Muscle layer of colon (tissue), 2 donors: ENCODE measurements around the gene FILIP1L.

Experiments used
- H3K27ac ChIP-seq: one replicate; pipeline ENCODE4 v1.7.0; 2013; ENCODE audit warnings: low read depth, mild to moderate bottlenecking, low read length, moderate library complexity
- H3K27me3 ChIP-seq, 2 donors: one replicate each; pipeline ENCODE4 v1.7.0; 2013; ENCODE audit warnings: low read length in 2 of 2, mild to moderate bottlenecking in 2 of 2; ENCODE audit not compliant: insufficient read depth in 2 of 2, control insufficient read depth in 1 of 2
- H3K36me3 ChIP-seq: one replicate; pipeline ENCODE4 v1.7.0; 2013; ENCODE audit warnings: mild to moderate bottlenecking, low read length; ENCODE audit not compliant: insufficient read depth
- H3K4me1 ChIP-seq: one replicate; pipeline ENCODE4 v1.7.0; 2013; ENCODE audit warnings: mild to moderate bottlenecking, low read length; ENCODE audit not compliant: insufficient read depth
- H3K4me3 ChIP-seq, 2 donors: one replicate each; pipeline ENCODE4 v1.7.0; 2013; ENCODE audit warnings: low read length in 2 of 2, low read depth in 1 of 2, mild to moderate bottlenecking in 1 of 2, moderate library complexity in 1 of 2
- H3K9ac ChIP-seq: one replicate; pipeline ENCODE4 v1.7.0; 2013; ENCODE audit warnings: low read length
- H3K9me3 ChIP-seq: one replicate; pipeline ENCODE4 v1.7.0; 2013; ENCODE audit warnings: mild to moderate bottlenecking, low read length
- donor health status: abdominal sarcoma.
- donor health status: Adenocarcinoma of cecum.

The FILIP1L gene

DNA sequence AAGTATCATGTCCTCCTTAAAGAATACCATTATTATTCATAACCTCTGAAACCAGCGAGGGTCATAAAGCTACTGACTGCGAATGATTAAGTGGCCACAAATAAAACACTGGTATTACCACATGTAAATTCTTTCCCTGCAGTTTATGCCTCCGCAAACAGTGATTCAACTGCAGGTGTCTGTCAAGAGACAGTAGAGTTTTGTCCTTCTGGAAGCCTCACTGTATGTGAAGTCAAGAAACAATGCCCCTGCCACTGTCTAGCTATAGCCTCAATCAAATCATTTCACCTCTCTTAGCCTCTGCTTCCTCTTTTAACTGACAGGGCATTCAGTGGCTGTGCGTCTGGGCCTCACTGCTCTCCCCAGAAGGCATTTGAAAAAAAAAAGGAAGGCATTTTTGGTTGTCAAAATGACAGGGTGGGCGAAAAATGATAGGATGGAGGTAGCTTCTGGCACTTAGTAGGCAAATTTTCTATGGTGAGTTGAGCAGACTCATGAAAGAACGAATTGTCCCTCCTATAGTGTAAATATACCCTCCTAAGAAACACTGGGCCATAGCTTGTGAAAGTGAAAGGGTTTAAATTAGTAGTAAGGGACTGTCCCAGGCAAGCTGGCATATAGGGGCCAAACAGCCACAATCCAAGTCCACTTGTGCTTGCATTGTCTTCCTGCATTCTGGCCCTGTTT, 66.7 kb downstream of the FILIP1L start:
- Histone ChIP-seq H3K27me3 (no peaks in the 10 kb centered on the region), H3K36me3 (no peaks in the 10 kb centered on the region), H3K9me3 (no peaks in the 10 kb centered on the region), H3K4me1 (peaks cover 34% of the 10 kb centered on the region), H3K4me3 (peak overlapping the region in 1 of 2 donors; percentile 25), H3K9ac (no peak overlapping the region), H3K27ac (peak overlapping the region; percentile 75)

GRCh38 chr3:100046986-100047385, 67.3 kb downstream of the FILIP1L start:
- no peaks in the 10 kb centered on the region for H3K9me3 ChIP-seq
- H3K36me3 ChIP-seq: no peaks in the 10 kb centered on the region
- peaks cover 41% of the 10 kb centered on the region for H3K4me1 ChIP-seq
- H3K27ac ChIP-seq: peak overlapping the region; percentile 75
- H3K4me3 ChIP-seq: no peak overlapping the region
- H3K27me3 ChIP-seq: no peaks in the 10 kb centered on the region
- no peak overlapping the region for H3K9ac ChIP-seq

GRCh38 chr3:100045696-100046095, 68.6 kb downstream of the FILIP1L start:
- Histone ChIP-seq H3K36me3 (no peaks in the 10 kb centered on the region), H3K27me3 (no peaks in the 10 kb centered on the region), H3K9me3 (no peaks in the 10 kb centered on the region), H3K4me3 (no peak overlapping the region), H3K4me1 (peaks cover 53% of the 10 kb centered on the region), H3K27ac (peak overlapping the region; percentile 10), H3K9ac (no peak overlapping the region)

GRCh38 chr3:100044369-100044768, 69.9 kb downstream of the FILIP1L start:
- Histone ChIP-seq H3K27me3 (no peaks in the 10 kb centered on the region), H3K4me3 (no peak overlapping the region), H3K36me3 (no peaks in the 10 kb centered on the region), H3K4me1 (peaks cover 62% of the 10 kb centered on the region), H3K9me3 (no peaks in the 10 kb centered on the region), H3K27ac (no peak overlapping the region), H3K9ac (no peak overlapping the region)

GRCh38 chr3:100043271-100043670, 71.0 kb downstream of the FILIP1L start:
- no peaks in the 10 kb centered on the region for H3K9me3 ChIP-seq
- no peak overlapping the region for H3K9ac ChIP-seq
- H3K27ac ChIP-seq: peak overlapping the region; percentile 77
- H3K4me1 ChIP-seq: peaks cover 58% of the 10 kb centered on the region
- H3K27me3 ChIP-seq: no peaks in the 10 kb centered on the region
- no peaks in the 10 kb centered on the region for H3K36me3 ChIP-seq
- H3K4me3 ChIP-seq: no peak overlapping the region

DNA sequence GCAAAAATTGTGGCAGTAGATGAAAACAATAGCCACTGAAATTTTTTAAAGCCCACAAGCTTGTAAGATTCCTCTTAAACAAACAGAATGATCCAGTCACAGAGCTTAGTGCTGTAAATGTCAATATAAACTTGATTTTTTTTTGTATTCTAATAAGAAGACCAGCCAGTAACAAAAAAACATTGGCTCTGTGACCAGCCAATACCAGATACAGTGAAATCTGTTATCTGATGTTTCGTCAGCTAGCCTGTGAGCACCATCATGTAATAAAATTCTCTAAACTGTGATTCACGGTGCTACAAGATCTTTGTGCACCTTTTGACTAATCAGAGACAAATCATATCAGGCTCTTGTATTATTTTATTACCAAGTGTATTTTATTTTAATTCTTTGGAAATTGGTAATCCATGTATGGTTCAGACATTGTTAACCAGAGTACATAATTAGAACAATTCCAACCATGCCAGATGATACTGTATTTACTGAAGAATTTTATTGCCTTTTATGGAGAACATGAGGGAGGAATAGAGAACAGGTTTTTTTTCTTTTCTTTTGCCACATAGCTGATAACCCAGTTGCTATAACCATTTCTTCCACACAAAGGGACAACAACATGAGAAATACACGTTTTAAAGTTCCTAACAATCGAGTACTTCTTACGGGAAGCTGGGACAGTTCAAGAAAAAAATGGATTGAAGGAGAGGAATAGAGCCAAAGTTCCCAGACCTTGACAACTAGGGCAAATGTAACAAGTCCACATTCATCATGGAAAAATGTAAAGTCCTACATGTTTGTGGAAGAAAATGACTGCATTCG, 71.9 kb downstream of the FILIP1L start:
- no peaks in the 10 kb centered on the region for H3K36me3 ChIP-seq
- no peak overlapping the region for H3K4me3 ChIP-seq
- H3K27me3 ChIP-seq: no peaks in the 10 kb centered on the region
- H3K27ac ChIP-seq: peak overlapping the region; percentile 77
- H3K4me1 ChIP-seq: peaks cover 49% of the 10 kb centered on the region
- no peaks in the 10 kb centered on the region for H3K9me3 ChIP-seq
- H3K9ac ChIP-seq: no peak overlapping the region

- Histone ChIP-seq H3K9ac (peak overlapping the region; percentile 12), H3K9me3 (no peaks in the 10 kb centered on the region), H3K36me3 (no peaks in the 10 kb centered on the region), H3K27ac (peak overlapping the region; percentile 77), H3K4me3 (peak overlapping the region in 1 of 2 donors; percentile 19), H3K27me3 (no peaks in the 10 kb centered on the region), H3K4me1 (peaks cover 43% of the 10 kb centered on the region)
Observed at GRCh38 chr3:100041328-100041749, 73.0 kb downstream of the FILIP1L start.

- Histone ChIP-seq H3K27ac (peak overlapping the region; percentile 77), H3K36me3 (no peaks in the 10 kb centered on the region), H3K4me3 (peak overlapping the region in 1 of 2 donors; percentile 19), H3K27me3 (no peaks in the 10 kb centered on the region), H3K9ac (peak overlapping the region; percentile 12), H3K4me1 (peaks cover 36% of the 10 kb centered on the region), H3K9me3 (no peaks in the 10 kb centered on the region)
Observed at GRCh38 chr3:100040451-100041225, 73.7 kb downstream of the FILIP1L start.

GRCh38 chr3:100039075-100039474, 75.2 kb downstream of the FILIP1L start:
- no peaks in the 10 kb centered on the region for H3K9me3 ChIP-seq
- no peak overlapping the region for H3K9ac ChIP-seq
- peaks cover 38% of the 10 kb centered on the region for H3K4me1 ChIP-seq
- no peaks in the 10 kb centered on the region for H3K36me3 ChIP-seq
- no peaks in the 10 kb centered on the region for H3K27me3 ChIP-seq
- no peak overlapping the region for H3K4me3 ChIP-seq
- H3K27ac ChIP-seq: no peak overlapping the region

GRCh38 chr3:100033903-100034471, 80.3 kb downstream of the FILIP1L start:
- Histone ChIP-seq H3K27ac (no peak overlapping the region), H3K9ac (no peak overlapping the region), H3K36me3 (no peaks in the 10 kb centered on the region), H3K4me3 (no peak overlapping the region), H3K9me3 (no peaks in the 10 kb centered on the region), H3K27me3 (no peaks in the 10 kb centered on the region), H3K4me1 (peaks cover 24% of the 10 kb centered on the region)

DNA sequence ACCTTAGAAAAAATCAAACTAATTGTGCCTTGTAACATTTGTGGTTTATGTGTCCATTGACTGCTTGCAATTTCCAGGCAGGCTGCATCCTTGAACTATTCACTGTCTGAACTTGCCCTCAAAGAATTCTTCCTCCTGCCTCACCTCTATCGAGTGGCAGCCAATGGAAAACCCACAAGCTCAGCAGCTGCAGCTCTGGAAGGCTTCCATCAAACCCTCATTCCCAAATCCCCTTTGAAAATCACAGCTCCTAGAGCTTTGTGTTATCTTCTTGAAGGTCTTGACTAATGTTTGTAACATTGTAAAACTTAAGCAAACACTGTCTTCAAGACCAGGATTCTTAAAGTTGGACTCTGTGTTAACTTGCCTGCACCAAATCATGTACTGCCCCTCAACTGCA, 81.1 kb downstream of the FILIP1L start:
- no peaks in the 10 kb centered on the region for H3K9me3 ChIP-seq
- no peak overlapping the region for H3K9ac ChIP-seq
- peaks cover 24% of the 10 kb centered on the region for H3K4me1 ChIP-seq
- no peak overlapping the region for H3K4me3 ChIP-seq
- no peaks in the 10 kb centered on the region for H3K27me3 ChIP-seq
- no peaks in the 10 kb centered on the region for H3K36me3 ChIP-seq
- no peak overlapping the region for H3K27ac ChIP-seq
